Measurements from ENCODE around the gene CTIF. TPM values are rescaled to one million over a fixed set of nuclear protein-coding genes. Genes with fewer than 3 reads are reported as not detected.

Gene CTIF
- total RNA-seq = 14.9 and 28.3 TPM in 2 replicates

DNA sequence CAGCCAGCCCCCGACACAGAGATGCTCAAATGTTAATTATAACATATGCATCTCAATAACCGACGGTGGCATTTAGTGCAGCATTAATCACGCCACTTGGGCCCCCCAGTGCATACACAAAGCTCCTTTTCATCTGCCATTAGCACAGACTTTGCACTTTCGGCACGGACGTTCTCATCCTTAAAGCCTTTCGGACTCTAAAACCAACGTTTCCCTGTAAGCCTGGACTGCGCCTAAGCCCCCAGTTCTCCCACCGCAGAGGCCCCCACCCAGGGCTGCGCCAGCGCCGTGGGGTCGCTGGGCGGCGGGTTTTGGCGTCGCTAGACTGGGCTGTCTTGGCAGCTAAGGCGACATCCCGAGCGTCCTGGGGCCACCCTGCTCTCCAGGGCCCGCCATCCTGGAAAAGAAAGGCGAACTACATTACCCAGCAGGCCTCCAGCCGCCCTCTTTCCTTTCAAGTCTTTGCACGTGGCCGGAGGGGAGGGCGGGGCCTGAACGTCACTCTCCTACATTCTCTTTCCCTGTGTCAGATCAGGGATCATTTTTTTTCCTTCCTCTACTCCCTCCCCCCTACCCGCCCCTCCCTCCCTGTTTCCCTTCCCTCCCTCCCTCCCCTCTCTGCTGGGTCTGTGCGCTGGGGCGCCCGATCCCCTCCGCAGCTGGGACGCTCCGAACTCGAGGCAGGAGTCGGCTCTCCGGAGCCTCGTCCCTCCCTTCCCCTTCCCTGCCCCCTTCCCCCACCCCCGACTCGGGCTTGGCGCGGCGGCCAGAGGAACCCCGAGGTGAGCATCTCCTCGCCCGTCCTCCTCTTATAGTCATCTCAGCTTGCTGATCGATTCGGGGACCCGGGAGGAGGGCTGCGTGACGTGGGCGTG lies at the start of gene CTIF:
Gene CTIF, plus strand, starts transcription at position 501 of the 875 bp plus-strand sequence. CDS start 80,535 bp downstream, outside the sequence.

Other genes with a start within 250 kb of the CTIF start
- gene ZBTB7C, start 129.6 kb upstream of the CTIF start, total RNA-seq = not detected in 2 replicates